ENCODE data around the gene ZNF805. TPM values are rescaled to one million over a fixed set of nuclear protein-coding genes. Genes with fewer than 3 reads are reported as not detected.
A peak's percentile ranks its signal among the peaks of the same experiment; 100 is the strongest.
"Not testable (repeated sequence)": the region's sequence is repeated elsewhere in the genome, so short reads cannot be mapped to it uniquely, and the experiment has no call there.

ZNF805 gene
- total RNA-seq, 1 experiment from 2014 or later, result 10.1 TPM

DNA sequence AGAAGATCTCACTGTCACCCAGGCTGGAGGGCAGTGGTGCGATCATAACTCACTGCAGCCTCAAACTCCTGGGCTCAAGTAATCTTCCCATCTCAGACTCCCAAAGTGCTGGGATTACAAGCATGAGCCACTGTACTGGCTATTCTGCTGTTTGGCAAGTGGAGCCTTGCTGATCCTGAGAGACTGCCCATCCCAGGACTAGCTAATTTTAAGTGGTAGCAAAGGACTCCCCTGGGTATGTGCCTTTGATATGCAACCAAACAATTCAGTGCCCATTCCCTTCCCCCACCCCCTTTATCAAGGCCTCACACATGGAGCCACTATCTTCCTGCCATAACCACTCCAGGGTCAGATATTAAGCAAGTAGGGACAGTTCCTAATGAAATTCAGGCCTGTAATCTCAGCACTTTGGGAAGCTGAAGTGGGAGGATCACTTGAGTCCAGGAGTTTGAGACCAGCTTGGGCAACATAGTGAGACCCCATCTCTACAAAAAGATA is 22.9 kb downstream of the ZNF805 start:
- DNase-seq (ENCODE audit: extremely low read depth, low read depth), result no peak

- no peak for DNase-seq (ENCODE audit: extremely low read depth, low read depth)
Measured at GRCh38 chr19:57267291-57267690, 26.9 kb downstream of the ZNF805 start.

DNA sequence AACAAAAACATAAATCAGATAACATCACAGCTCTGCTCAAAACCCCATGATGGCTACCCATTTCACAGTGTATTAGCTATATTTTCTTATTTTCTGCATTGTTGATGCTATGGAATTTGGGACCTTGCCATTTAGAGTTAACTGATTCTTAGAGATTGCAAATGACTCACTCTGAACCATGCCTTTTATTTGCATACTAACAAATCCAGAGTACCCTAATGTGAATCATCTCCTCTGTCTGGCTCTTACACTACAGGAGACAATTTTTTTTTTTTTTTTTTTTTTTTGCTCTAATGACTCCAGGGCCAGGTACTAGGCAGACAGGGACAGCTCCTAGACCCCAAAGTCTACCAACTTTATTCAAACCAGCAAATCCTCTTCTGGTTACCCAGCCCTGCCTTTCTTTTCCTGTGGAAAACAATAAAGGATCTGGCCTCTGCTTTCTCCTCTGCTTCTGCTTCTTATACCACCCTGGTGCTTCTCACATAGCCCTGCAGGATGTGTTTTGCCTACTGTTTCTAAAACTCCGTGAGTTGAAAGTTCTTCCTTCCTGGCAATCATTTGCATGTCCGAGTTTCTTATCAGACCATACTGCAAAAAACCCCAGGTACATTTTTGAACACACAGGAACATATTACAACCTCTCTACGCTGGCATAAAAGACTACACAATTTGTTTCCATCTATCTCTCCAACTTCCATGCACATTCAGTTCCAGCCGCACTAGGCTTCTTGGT is 29.3 kb downstream of the ZNF805 start:
- no peak for DNase-seq (ENCODE audit: extremely low read depth, low read depth)

DNA sequence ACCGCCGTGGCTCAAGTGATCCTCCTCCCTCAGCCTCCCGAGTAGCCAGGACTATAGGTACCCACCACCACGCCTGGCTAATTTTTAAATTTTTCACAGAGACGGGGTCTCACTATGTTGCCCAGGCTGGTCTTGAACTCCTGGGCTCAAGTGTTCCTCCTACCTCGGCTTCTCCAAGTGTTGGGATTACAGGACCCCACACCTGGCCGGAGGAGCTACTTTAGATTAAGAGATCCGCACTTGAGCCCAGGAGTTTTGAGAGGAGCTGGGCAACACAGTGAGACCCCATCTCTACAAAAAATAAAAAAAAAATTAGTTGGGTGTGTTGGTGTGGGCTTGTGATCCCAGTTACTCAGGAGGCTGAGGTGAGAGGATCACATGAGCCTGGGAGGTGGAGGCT is 30.8 kb downstream of the ZNF805 start:
- no peak for DNase-seq (ENCODE audit: extremely low read depth, low read depth)

- no peak for DNase-seq (ENCODE audit: extremely low read depth, low read depth)
Measured at GRCh38 chr19:57273014-57273413, 32.6 kb downstream of the ZNF805 start.

GRCh38 chr19:57276430-57276829 is 36.0 kb downstream of the ZNF805 start:
- no peak for DNase-seq (ENCODE audit: extremely low read depth, low read depth)

GRCh38 chr19:57278481-57278880 is 38.0 kb downstream of the ZNF805 start:
- not testable (repeated sequence) for DNase-seq (ENCODE audit: extremely low read depth, low read depth)

GRCh38 chr19:57279418-57280164 is 39.2 kb downstream of the ZNF805 start:
- peak; percentile 90 for DNase-seq (ENCODE audit: extremely low read depth, low read depth)

DNA sequence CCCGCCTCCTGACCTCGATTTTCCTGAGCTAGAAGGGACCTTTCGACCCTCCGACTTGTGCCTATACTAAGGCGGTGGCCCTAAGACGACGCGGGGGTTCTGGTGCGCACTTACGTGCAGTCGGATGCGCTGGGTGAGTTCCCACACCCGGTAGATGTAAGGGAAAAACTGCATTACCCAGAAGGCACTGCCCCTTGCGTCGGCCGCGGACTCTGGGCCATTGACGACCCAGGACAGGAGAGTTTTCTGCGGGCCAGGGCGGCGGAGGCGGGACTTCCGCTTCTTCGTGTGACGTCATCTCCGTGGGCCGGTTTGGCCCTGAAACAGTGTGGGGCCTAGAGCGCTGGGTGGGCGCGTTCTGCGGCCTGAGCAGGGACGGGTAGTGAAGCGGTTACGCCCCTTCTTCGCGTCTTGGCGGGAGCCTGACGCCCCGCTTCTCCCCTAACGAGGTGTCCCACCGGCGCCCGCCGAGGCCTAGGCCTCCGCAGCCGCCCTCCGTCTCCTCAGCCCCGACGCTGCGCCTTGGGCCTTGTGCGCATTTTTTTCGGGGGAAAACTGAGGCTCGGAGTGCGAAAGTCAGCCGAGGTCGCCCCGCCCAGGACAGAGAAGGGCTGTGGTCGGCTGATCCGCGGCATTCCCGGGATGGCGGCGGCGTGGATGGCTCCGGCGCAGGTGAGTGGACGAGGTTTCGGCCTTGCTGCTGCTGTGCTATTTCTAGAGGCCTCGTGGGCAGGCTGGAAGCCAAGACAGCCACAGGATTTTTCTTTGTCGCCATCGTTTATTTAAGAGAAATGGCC is 39.9 kb downstream of the ZNF805 start, which contains the start of gene ZNF460:
TSS of gene ZNF460 (plus strand) at position 321 of the 797 bp plus-strand sequence. CDS start at position 643, 322 bp downstream.
- peak; percentile 92 for DNase-seq (ENCODE audit: extremely low read depth, low read depth)

GRCh38 chr19:57280962-57281400 is 40.5 kb downstream of the ZNF805 start:
- DNase-seq (ENCODE audit: extremely low read depth, low read depth), result no peak

- no peak for DNase-seq (ENCODE audit: extremely low read depth, low read depth)
Measured at GRCh38 chr19:57282011-57282643, 41.7 kb downstream of the ZNF805 start.

GRCh38 chr19:57288373-57288772 is 47.9 kb downstream of the ZNF805 start:
- DNase-seq (ENCODE audit: extremely low read depth, low read depth), result no peak

DNA sequence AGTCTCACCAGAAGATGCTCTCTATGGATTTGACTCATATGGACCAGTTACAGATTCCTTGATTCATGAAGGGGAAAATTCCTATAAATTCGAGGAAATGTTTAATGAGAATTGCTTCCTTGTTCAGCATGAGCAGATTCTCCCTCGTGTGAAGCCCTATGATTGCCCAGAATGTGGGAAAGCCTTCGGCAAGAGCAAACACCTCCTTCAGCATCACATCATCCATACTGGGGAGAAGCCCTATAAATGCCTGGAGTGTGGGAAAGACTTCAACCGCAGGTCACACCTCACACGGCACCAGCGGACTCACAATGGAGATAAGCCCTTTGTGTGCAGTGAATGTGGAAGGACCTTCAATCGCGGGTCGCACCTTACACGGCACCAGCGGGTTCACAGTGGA is 50.5 kb downstream of the ZNF805 start:
- DNase-seq (ENCODE audit: extremely low read depth, low read depth), result no peak

DNA sequence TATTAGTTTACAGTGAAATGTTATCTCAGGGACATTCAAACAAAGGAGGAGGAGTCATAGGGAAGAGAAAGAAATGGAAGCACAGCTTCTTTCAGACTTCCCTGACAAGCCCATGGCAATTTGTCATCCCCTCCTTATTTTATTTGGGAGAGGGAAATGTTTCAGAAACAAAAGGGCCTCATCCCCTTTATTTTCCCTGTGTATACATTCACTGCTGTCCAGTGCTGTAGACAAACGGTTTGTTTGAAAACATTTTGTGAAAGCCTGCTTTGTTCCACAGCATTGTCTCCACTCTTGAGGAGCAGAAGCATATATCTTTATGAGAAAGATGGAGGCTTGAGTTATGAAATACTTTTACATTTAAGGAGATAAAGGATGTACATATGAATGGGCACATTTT is 52.1 kb downstream of the ZNF805 start:
- no peak for DNase-seq (ENCODE audit: extremely low read depth, low read depth)

DNA sequence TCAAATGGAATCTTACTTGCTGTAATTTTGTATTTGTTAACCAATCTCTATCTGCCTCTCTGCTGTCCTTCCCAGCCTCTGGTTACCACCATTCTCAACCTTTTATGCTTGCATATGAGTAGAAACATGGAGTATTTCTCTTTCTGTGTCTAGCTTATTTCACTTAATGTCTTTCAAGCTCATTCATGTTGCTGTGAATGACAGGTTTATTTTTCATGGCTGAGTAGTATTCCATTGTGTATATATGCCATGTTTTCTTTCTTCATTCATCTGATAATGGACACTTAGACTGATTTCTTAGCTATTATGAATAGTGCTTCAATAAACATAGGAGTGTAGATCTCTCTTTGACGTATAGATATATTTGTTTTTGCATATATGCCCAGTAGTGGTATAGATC is 53.3 kb downstream of the ZNF805 start:
- no peak for DNase-seq (ENCODE audit: extremely low read depth, low read depth)

DNA sequence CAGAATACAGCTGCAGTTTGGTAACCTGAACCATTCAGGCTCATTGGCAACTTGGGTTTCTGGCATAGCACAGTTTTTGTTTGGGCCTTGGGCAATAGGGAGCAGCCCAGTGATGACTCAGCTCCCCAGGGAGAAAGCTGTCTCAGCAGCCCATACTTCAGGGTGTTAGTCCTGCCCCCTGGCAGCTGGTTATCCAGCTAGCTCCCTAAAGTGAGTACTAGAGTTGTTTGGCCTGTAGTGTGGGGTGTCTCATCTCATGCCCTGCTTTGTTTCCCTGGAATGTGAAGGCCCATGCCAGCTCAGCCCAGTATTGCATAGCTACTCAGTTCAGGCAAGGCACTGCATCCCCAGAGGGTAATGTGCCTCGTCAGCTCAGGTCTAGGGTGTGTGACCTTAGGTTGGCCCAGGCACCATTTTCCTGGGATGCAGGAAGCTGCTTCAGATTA is 61.6 kb downstream of the ZNF805 start:
- peak; percentile 24 for DNase-seq (ENCODE audit: extremely low read depth, low read depth)

DNA sequence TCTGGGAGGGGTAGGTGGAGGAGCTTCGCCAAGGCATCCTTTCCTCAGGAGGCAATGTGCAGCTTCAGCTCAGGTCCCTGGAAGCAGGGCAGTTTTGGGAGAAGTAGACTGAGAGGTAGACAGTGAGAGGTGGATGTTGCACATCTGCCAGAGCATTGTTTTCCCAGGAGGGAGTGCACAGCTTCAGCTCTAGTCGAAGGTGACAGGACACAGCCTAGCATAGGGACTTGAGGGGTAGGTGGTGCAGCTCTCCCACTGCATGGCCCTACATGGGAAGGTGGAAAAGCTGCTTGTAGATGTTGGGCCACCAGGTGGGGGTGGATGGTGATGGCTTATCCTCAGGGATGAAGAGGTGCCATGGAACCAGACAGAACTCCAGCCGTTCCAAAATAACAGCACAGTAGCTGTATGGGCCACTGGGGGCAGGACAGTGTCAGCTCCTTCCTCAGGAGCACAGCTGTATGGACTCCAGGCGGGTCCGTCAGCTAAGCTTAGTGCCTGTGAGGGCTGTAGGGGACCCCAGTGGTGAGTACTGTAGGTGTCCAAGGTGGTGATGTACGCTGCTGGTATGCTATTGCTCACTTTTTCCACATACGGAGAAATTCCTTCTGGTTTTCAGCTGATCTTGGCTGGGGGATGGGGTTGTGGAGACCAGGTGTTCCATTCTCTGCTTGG is 62.4 kb downstream of the ZNF805 start:
- no peak for DNase-seq (ENCODE audit: extremely low read depth, low read depth)
